Activated T-helper 17 cell treated with anti-CD3 and anti-CD28 coated beads, Interleukin-2, amount 50 U/mL, for 72 hours (primary cell): Measurements from ENCODE around the gene GMEB2. TPM values are rescaled to one million over a fixed set of nuclear protein-coding genes. Genes with fewer than 3 reads are reported as not detected.
"Not testable (repeated sequence)": the region's sequence is repeated elsewhere in the genome, so short reads cannot be mapped to it uniquely, and the experiment has no call there.

ENCODE experiments used
- ATAC-seq: fragments of 150-1000 bp; cut with Tn5 transposase; replicated peaks from 2 replicates; pipeline ENCODE4 v1.10.0; 2021; ENCODE audit warnings: mild to moderate bottlenecking, moderate library complexity
- H3K27ac Mint-ChIP-seq: one replicate; pipeline ENCODE4 v1.8.0; 2022; ENCODE audit warnings: mixed read lengths
- H3K27me3 Mint-ChIP-seq: one replicate; pipeline ENCODE4 v1.8.0; 2022; ENCODE audit warnings: mixed read lengths
- H3K36me3 Mint-ChIP-seq: one replicate; pipeline ENCODE4 v1.8.0; 2022; ENCODE audit warnings: low read depth, mild to moderate bottlenecking, mixed read lengths
- H3K4me1 Mint-ChIP-seq: one replicate; pipeline ENCODE4 v1.8.0; 2022; ENCODE audit warnings: mixed read lengths
- H3K4me3 Mint-ChIP-seq: one replicate; pipeline ENCODE4 v1.8.0; 2022; ENCODE audit warnings: mild to moderate bottlenecking, mixed read lengths
- H3K9me3 Mint-ChIP-seq: one replicate; pipeline ENCODE4 v1.8.0; 2022; ENCODE audit warnings: mixed read lengths
- total RNA-seq, 2 donors: library from RNA; stranded (reverse); gene quantifications; one replicate each; pipeline ENCODE4 v1.2.3, GENCODE V29; 2022

GMEB2 gene
- total RNA-seq, 2 donors from 2014 or later: 11.5 to 19.6 TPM

DNA sequence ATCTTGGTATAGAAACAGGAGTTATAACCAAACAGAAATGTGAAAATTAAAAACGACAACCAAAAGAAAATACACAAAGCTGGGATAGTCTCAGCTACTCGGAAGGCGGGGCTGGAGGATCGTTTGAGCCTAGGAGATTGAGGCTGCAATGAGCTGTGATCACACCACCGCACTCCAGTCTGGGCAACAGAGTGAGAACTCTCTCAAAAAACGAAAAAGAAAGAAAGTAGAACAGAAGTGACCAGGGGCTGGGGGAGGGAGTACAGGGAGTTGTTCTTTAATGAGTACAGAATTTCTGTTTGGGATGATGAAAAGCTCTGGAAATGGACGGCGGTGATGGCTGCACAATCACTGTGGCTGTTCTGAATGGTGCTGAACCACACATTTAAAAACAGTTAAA lies 5.9 kb downstream of the GMEB2 start:
- no peaks in the 10 kb centered on the region for H3K27me3 Mint-ChIP-seq
- H3K36me3 Mint-ChIP-seq: peaks cover 48% of the 10 kb centered on the region
- peaks cover 12% of the 10 kb centered on the region for H3K4me1 Mint-ChIP-seq
- no peak overlapping the region for H3K4me3 Mint-ChIP-seq
- H3K9me3 Mint-ChIP-seq: no peaks in the 10 kb centered on the region
- no peak overlapping the region for H3K27ac Mint-ChIP-seq
- ATAC-seq: no peak

DNA sequence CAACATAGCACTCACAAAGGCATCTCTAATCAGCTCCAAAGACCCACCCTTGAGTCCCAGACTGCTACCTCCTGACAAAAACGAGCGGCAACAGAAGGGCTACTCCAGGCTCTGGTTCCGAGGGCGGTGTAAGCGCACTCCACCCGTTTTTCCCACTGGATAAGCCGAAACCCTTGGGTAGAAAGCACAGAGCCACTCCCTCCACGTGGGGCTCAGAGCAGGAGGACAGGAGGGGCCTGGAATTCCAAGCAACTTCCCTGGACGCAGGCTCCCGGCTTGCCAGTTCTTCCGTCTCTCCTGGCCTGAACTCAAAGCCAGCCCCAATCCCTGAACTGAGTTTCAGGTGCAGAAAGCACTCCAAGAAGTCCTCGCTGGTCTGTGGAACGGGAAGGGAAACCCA lies 7.4 kb downstream of the GMEB2 start:
- H3K4me1 Mint-ChIP-seq: peaks cover 8% of the 10 kb centered on the region
- H3K27me3 Mint-ChIP-seq: no peaks in the 10 kb centered on the region
- no peaks in the 10 kb centered on the region for H3K9me3 Mint-ChIP-seq
- no peak overlapping the region for H3K27ac Mint-ChIP-seq
- no peak for ATAC-seq
- no peak overlapping the region for H3K4me3 Mint-ChIP-seq
- H3K36me3 Mint-ChIP-seq: peaks cover 62% of the 10 kb centered on the region

DNA sequence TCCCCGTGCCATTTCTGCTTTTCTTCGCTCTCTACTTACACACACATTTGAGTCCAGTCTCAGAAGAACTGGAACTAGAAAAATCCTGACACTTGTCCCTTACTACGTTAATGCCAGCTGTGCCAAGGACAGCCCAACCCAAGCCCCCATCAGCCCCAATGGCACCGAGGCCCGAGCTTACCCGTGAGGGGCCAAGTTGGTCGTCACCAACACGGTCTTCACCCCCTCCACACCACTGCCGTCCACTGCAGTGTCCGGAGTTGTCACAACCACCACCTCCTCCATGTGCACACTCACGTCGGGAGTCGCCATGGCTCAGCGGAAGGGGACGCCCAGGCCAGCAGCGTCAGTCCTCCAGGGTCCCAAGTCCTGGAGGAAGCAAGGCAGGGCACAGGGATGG lies 7.8 kb downstream of the GMEB2 start:
- H3K36me3 Mint-ChIP-seq: peaks cover 66% of the 10 kb centered on the region
- no peak for ATAC-seq

DNA sequence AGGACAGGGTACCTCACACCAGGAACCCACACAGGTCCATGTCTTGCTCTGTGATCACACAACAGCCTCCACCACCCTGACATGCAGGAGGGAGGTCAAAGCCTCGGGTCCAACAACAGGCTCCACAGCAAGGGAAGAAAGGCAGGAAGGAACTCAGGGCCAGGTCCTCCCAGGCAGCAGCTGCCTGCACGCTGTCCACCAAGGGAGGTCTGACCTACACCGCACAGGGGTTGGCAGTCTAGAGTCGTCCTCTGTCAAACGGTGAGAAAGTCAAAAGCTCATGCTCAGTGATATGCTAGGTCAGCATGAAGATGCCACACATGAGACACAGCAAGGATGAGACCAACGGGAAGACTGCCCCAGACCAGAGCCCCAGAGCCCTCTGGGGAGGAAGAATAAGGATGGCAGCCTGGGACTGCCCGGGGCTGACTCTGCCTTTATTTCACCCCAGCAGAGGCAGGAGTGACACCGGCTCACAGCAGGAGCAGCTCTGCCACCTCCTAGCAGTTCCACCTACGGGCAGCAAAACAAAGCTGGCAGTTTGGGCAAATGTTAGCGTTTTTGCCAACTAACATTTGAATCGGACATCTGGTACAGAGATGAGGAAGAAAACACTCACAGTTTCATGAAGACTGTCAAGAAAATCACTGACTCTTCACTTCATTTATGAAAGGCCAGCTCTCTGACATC lies 8.5 kb downstream of the GMEB2 start:
- no peak overlapping the region for H3K4me3 Mint-ChIP-seq
- peaks cover 8% of the 10 kb centered on the region for H3K4me1 Mint-ChIP-seq
- H3K9me3 Mint-ChIP-seq: no peaks in the 10 kb centered on the region
- no peaks in the 10 kb centered on the region for H3K27me3 Mint-ChIP-seq
- no peak overlapping the region for H3K27ac Mint-ChIP-seq
- H3K36me3 Mint-ChIP-seq: peaks cover 72% of the 10 kb centered on the region
- no peak for ATAC-seq

More for the DNA sequence above, 7.8 kb downstream of the GMEB2 start:
- H3K4me3 Mint-ChIP-seq: no peak overlapping the region
- H3K9me3 Mint-ChIP-seq: no peaks in the 10 kb centered on the region
- H3K27me3 Mint-ChIP-seq: no peaks in the 10 kb centered on the region
- peaks cover 8% of the 10 kb centered on the region for H3K4me1 Mint-ChIP-seq
- H3K27ac Mint-ChIP-seq: no peak overlapping the region

DNA sequence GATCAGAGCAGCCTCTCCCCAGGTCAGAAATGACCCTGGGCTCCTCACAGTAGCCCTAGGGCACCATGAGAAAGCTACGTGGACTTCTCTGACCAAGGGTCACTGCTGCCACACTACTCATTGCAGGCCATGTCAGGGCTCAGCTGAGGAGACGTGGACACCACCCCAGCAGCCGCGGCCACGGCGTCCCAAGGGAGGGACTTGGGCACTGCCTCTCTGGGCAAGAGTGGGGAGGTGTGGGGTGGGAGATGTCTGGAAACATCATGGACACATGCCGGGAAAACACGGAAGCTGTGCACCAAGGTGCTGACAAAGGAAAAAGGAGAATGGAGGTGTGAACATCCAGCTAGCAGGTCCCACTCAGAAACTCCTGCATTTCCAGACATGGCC lies 9.0 kb downstream of the GMEB2 start:
- Mint-ChIP-seq H3K4me3 (no peak overlapping the region), H3K9me3 (no peaks in the 10 kb centered on the region), H3K27me3 (no peaks in the 10 kb centered on the region), H3K27ac (no peak overlapping the region), H3K4me1 (peaks cover 7% of the 10 kb centered on the region), H3K36me3 (peaks cover 77% of the 10 kb centered on the region)
- ATAC-seq: no peak

DNA sequence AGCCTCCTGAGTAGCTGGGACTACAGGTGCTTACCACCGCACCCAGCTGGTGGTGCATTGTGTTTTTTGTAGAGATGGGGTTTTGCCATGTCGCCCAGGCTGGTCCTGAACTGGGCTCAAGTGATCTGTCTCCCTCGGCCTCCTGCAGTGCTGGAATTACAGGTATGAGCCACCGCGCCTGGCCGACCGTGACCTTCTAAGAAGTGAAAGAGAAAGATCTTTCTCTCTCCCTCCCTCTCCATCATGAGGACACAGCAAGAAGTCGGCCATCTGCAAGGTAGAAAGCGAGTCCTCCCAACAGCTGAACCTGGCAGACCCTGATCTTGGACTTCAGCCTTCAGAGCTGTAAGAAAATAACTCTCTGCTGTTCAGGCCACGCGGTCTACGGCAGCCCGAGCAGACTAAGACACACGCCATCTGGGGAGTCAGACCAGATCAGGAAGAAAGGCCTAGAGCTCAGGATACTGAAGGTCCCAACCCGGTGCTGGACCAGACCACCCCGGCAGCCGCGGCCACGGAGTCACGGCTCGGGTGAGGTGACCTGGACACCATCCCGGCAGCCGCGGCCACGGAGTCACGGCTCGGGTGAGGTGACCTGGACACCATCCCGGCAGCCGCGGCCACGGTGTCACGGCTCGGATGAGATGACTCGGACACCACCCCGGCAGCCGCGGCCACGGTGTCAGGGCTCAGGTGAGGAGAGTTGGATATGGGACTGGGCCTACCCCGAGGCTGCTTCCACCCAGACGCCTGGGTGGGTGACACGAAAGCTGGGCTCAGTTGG lies 9.6 kb downstream of the GMEB2 start:
- Mint-ChIP-seq H3K4me3 (no peak overlapping the region), H3K36me3 (peaks cover 77% of the 10 kb centered on the region), H3K27ac (no peak overlapping the region), H3K4me1 (peaks cover 1% of the 10 kb centered on the region), H3K9me3 (no peaks in the 10 kb centered on the region), H3K27me3 (no peaks in the 10 kb centered on the region)
- ATAC-seq: no peak

DNA sequence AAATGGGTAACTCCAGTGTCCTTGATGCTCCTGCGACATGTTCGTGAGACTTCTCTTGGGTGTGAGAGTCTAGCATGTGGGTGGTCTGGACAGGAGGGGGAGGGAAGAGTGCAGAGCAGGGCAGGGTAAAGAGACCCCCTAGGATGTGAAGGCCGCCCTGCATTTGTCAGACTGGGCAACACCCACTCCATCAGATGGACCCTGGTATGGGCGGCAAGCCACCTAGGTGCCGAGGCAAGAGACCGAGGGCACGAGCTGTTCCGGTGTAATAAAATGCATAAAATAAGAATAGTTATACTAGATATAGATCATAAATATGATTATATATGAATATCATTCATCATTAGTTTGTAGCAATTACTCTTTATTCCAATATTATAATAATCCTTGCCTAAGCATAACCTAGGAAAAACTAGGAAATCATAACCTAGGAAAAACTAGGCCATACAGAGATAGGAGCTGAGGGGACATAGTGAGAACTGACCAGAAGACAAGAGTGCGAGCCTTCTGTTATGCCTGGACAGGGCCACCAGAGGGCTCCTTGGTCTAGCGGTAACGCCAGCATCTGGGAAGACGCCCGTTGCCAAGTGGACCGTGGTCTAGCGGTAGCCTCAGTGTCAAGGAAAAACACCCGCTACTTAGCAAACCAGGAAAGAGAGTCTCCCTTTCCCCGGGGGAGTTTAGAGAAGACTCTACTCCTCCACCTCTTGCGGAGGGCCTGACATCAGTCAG lies 12.9 kb downstream of the GMEB2 start:
- H3K4me3 Mint-ChIP-seq, ATAC-seq, H3K27me3 Mint-ChIP-seq, H3K4me1 Mint-ChIP-seq, H3K9me3 Mint-ChIP-seq, H3K27ac Mint-ChIP-seq: not testable (repeated sequence)
- peaks cover 76% of the 10 kb centered on the region for H3K36me3 Mint-ChIP-seq

DNA sequence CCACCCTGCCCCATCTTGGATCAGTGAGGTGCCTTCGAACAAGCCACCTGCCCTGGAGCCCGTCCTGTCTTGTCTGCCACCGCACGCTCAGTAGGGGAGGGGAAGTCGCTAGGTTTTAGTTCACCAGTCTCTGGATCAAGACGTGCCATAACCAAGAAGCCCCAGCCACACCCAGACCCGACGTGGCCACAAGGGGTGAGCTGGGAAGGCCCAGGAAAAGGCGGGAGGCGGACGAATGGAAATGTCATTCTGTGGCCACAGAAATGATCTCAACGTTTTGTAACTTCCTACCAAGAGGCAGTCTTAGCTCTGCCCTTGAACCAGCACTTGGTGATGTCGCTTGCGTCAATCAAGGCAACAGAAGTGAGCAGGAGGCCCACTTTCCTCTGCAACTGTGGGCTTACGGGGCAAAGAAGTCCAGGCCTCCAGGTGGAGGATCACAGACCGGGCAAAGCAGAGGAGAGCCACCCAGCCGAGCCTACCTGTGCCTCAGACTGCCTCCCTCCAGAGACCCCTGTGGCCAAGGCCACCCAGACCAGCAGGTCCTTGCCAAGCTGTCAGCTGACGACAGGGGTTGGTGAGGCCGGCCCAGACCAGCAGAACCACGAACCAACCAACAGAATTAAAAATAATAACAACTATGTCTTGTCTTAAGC lies 14.5 kb downstream of the GMEB2 start:
- no peaks in the 10 kb centered on the region for H3K27me3 Mint-ChIP-seq
- H3K9me3 Mint-ChIP-seq: no peaks in the 10 kb centered on the region
- H3K36me3 Mint-ChIP-seq: peaks cover 62% of the 10 kb centered on the region
- H3K4me3 Mint-ChIP-seq: no peak overlapping the region
- no peaks in the 10 kb centered on the region for H3K4me1 Mint-ChIP-seq
- ATAC-seq: no peak
- no peak overlapping the region for H3K27ac Mint-ChIP-seq

DNA sequence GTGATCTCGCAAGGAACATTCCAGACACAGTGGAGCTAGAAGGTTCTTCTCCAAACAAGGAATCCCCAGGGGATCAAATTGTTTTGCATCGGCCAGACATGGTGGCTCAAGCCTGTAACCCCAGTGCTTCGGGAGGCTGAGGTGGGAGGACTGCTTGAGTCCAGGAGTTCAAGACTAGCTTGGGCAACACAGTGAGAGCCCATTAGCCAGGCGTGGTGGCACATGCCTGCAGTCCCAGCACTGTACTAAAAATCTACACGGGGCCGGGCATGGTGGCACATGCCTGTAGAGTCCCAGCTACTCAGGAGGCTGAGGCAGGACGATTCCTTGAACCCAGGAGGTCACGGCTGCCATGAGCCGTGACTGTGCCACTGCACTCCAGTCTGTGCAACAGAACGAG lies 15.3 kb downstream of the GMEB2 start:
- no peaks in the 10 kb centered on the region for H3K4me1 Mint-ChIP-seq
- ATAC-seq: no peak
- H3K36me3 Mint-ChIP-seq: peaks cover 55% of the 10 kb centered on the region

DNA sequence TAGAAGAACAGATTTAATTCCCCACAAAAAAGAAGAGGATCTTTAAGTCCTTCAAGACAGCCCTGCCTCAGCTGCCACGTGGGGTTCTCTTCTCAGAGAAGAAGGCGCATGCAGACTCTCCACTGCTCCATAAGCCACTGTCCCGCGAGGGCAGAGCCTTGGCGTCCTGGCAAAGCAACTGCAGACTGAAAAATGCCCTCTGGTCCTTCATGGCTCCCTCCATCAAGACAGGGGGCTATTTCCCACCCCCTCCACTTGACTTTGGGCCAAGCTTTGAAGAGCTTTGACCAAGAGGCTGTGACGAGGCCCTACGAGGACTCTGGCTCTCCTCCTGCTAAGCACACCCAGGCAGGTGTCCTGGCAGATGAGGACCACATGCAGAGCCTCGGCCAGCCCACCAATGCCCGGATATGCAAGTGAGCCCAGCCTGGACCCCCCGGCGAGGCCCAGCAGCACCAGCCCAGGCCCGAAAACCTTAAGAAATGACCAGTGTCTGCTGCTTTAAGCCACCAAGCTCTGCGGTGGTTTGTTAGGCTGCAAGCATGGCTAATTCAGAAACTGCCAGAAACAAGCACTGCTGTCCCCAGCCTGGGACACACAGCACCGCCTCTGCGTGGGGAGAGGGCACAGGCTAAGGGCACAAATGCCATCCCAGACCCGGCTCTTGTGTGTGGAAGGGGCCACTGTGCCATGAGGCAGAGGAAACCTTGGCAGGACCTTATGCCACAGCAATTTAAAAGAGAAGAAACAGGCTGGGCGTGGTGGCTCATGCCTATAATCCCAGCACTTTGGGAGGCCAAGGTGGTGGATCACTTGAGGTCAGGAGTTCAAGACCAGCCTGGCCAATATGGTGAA lies 16.1 kb downstream of the GMEB2 start:
- Mint-ChIP-seq H3K27ac (no peak overlapping the region), H3K27me3 (no peaks in the 10 kb centered on the region), H3K4me1 (no peaks in the 10 kb centered on the region), H3K9me3 (no peaks in the 10 kb centered on the region), H3K4me3 (no peak overlapping the region), H3K36me3 (peaks cover 47% of the 10 kb centered on the region)
- no peak for ATAC-seq

More for the DNA sequence above, 15.3 kb downstream of the GMEB2 start:
- Mint-ChIP-seq H3K4me3 (no peak overlapping the region), H3K27me3 (no peaks in the 10 kb centered on the region), H3K27ac (no peak overlapping the region), H3K9me3 (no peaks in the 10 kb centered on the region)

DNA sequence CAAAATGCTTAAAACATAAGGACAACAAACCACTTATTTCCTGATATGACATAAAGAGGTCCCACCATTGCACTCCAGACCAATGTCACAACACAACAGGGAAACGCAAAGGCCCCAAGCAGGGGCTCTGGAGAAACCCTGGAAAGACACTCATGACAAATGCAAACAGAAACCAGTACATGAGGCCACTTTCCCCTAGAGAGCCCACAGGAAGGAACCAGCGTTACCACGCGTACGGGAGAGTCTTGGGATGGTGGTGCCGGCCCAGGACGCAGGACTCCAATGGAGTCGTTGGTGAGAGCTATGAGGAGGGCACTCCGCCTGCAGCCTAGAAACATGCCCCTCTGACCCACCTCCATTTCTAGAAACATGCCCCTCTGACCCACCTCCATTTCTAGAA lies 20.2 kb downstream of the GMEB2 start:
- no peak overlapping the region for H3K4me3 Mint-ChIP-seq
- no peak overlapping the region for H3K27ac Mint-ChIP-seq
- H3K27me3 Mint-ChIP-seq: no peaks in the 10 kb centered on the region
- H3K36me3 Mint-ChIP-seq: peaks cover 35% of the 10 kb centered on the region
- no peak for ATAC-seq
- H3K9me3 Mint-ChIP-seq: no peaks in the 10 kb centered on the region
- no peaks in the 10 kb centered on the region for H3K4me1 Mint-ChIP-seq

DNA sequence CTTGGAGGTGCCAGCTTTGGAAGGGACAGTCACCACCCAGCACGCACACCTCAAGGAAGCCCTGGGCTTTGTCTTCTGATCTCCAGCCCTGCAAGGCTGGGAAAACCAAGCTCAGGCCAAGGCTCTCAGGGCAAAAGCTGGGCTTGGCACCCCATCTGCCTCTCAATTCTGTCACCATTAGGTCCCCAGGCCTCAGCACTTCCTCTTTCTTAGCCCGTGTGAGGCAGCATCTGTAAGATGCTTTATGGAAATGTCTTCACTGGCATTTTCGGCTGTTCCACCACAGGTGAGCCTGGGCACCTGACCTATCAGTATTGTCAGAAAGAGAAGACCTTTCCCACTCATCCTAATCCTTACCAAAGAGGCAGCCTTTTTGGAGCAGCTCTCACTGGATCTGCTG lies 24.6 kb downstream of the GMEB2 start:
- peaks cover 4% of the 10 kb centered on the region for H3K4me1 Mint-ChIP-seq
- peaks cover 59% of the 10 kb centered on the region for H3K36me3 Mint-ChIP-seq
- ATAC-seq: no peak
- H3K4me3 Mint-ChIP-seq: no peak overlapping the region
- no peaks in the 10 kb centered on the region for H3K9me3 Mint-ChIP-seq
- H3K27ac Mint-ChIP-seq: no peak overlapping the region
- no peaks in the 10 kb centered on the region for H3K27me3 Mint-ChIP-seq

DNA sequence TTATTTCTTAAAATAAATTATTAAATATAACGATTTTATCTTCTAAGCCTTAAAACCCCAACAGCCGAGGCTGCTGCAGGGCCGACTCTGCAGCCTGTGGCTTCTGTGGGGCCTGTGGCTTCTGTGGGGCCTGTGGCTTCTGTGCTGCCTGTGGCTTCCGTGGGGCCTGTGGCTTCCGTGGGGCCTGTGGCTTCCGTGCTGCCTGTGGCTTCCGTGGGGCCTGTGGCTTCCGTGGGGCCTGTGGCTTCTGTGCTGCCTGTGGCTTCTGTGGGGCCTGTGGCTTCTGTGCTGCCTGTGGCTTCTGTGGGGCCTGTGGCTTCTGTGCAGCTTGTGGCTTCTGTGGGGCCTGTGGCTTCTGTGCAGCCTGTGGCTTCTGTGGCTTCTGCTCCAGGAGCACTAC lies 25.2 kb downstream of the GMEB2 start:
- H3K4me3 Mint-ChIP-seq, ATAC-seq, H3K4me1 Mint-ChIP-seq, H3K27me3 Mint-ChIP-seq, H3K9me3 Mint-ChIP-seq, H3K27ac Mint-ChIP-seq: not testable (repeated sequence)
- peaks cover 65% of the 10 kb centered on the region for H3K36me3 Mint-ChIP-seq
